HG03378 (cell line): ENCODE measurements around the gene MPP2.

Experiments used
- ATAC-seq: cut with Tn5 transposase; IDR thresholded peaks from one replicate; pipeline ENCODE4 v1.9.1; 2021; ENCODE audit warnings: mild to moderate bottlenecking, moderate library complexity; ENCODE audit not compliant: unreplicated experiment

Gene MPP2

GRCh38 chr17:43825567-43825966 lies 81.8 kb downstream of the MPP2 start:
- ATAC-seq: no peak
